K562 (cell line): ENCODE measurements around the gene IPO11. TPM values are rescaled to one million over a fixed set of nuclear protein-coding genes. Genes with fewer than 3 reads are reported as not detected.

ENCODE experiments used
- polyA plus RNA-seq, 8 experiments: library from polyadenylated mRNA; depleted of rRNA in 4 of 8; stranded (reverse) in 5 of 8; unstranded in 3 of 8; fragments of >200 nt; fragmentation: Nextera tagmentation in 2 of 8; fragmentation: Illumina TruSeq in 1 of 8; extraction: Ambion mirVana in 2 of 8; extraction: Trizol in 1 of 8; gene quantifications; 2 replicates each; pipeline versions ENCODE4 v1.2.1 to v1.2.3, GENCODE V29; 2011 to 2014; ENCODE audit warnings: inconsistent platforms in 1 of 8, missing spikeins in 1 of 8
- total RNA-seq, 7 experiments: library from RNA; depleted of rRNA in 6 of 7; stranded (reverse); fragments of >200 nt in 6 of 7; fragmentation: Illumina TruSeq in 2 of 7; extraction: Trizol in 2 of 7; gene quantifications; 2 replicates each; pipeline versions ENCODE4 v1.2.1 to v1.2.3, GENCODE V29; 2011 to 2021; ENCODE audit warnings: low replicate concordance in 1 of 7
- TF ChIP-seq, protein P1 (sequence below): fragments of 450-650 bp; IDR thresholded peaks from 2 replicates; pipeline ENCODE4 v1.6.1; 2018; ENCODE audit not compliant: partially characterized antibody
- TF ChIP-seq, protein P2 (sequence below): fragments of 250-450 bp; sonication (Bioruptor Pico); IDR thresholded peaks from 2 replicates; pipeline ENCODE4 v1.5.0; 2022; ENCODE audit warnings: mild to moderate bottlenecking
- TF ChIP-seq, protein P3 (sequence below), 2 experiments: fragments of 450-650 bp; IDR thresholded peaks; 2 replicates each; pipeline ENCODE4 v1.6.1; 2016

The IPO11 gene
- total and polyA plus RNA-seq, 9 of the 15 experiments (the other 6 are each of a cell fraction or from before 2014, with no cell fraction given), result 38.7 to 96.0 (median 70.9) TPM

DNA sequence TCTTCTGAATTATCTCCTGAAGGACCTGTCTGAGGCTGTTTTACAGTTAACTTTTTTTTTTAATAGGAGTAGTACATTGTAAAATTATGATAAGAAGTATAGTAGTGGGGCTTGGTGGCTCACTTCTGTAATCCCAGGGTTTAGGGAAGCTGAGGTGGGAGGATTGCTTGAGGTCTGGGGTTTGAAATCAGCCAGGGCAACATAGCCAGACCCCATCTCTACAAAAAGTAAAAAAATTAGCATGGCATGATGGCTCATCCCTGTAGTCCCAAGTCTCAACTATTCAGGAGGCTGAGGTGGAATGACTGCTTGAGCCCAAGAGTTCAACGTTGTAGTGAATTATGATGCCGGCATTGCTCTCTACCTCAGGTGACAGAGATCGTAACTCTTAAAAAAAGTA, 7.0 kb downstream of the IPO11 start (continued):
- TF ChIP-seq, protein P1, sequence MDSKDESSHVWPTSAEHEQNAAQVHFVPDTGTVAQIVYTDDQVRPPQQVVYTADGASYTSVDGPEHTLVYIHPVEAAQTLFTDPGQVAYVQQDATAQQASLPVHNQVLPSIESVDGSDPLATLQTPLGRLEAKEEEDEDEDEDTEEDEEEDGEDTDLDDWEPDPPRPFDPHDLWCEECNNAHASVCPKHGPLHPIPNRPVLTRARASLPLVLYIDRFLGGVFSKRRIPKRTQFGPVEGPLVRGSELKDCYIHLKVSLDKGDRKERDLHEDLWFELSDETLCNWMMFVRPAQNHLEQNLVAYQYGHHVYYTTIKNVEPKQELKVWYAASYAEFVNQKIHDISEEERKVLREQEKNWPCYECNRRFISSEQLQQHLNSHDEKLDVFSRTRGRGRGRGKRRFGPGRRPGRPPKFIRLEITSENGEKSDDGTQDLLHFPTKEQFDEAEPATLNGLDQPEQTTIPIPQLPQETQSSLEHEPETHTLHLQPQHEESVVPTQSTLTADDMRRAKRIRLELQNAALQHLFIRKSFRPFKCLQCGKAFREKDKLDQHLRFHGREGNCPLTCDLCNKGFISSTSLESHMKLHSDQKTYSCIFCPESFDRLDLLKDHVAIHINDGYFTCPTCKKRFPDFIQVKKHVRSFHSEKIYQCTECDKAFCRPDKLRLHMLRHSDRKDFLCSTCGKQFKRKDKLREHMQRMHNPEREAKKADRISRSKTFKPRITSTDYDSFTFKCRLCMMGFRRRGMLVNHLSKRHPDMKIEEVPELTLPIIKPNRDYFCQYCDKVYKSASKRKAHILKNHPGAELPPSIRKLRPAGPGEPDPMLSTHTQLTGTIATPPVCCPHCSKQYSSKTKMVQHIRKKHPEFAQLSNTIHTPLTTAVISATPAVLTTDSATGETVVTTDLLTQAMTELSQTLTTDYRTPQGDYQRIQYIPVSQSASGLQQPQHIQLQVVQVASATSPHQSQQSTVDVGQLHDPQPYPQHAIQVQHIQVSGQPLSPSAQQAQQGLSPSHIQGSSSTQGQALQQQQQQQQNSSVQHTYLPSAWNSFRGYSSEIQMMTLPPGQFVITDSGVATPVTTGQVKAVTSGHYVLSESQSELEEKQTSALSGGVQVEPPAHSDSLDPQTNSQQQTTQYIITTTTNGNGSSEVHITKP, result no peak
- TF ChIP-seq, protein P2, sequence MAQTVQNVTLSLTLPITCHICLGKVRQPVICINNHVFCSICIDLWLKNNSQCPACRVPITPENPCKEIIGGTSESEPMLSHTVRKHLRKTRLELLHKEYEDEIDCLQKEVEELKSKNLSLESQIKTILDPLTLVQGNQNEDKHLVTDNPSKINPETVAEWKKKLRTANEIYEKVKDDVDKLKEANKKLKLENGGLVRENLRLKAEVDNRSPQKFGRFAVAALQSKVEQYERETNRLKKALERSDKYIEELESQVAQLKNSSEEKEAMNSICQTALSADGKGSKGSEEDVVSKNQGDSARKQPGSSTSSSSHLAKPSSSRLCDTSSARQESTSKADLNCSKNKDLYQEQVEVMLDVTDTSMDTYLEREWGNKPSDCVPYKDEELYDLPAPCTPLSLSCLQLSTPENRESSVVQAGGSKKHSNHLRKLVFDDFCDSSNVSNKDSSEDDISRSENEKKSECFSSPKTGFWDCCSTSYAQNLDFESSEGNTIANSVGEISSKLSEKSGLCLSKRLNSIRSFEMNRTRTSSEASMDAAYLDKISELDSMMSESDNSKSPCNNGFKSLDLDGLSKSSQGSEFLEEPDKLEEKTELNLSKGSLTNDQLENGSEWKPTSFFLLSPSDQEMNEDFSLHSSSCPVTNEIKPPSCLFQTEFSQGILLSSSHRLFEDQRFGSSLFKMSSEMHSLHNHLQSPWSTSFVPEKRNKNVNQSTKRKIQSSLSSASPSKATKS (CRISPR knock-in tag), result no peak
- TF ChIP-seq, protein P3, sequence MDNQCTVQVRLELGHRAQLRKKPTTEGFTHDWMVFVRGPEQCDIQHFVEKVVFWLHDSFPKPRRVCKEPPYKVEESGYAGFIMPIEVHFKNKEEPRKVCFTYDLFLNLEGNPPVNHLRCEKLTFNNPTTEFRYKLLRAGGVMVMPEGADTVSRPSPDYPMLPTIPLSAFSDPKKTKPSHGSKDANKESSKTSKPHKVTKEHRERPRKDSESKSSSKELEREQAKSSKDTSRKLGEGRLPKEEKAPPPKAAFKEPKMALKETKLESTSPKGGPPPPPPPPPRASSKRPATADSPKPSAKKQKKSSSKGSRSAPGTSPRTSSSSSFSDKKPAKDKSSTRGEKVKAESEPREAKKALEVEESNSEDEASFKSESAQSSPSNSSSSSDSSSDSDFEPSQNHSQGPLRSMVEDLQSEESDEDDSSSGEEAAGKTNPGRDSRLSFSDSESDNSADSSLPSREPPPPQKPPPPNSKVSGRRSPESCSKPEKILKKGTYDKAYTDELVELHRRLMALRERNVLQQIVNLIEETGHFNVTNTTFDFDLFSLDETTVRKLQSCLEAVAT (IDR thresholded peaks at IDR 0.05), result no peak
